ENCODE results near the gene CXCR2. TPM values are rescaled to one million over a fixed set of nuclear protein-coding genes. Genes with fewer than 3 reads are reported as not detected.

The CXCR2 gene
- total and polyA plus RNA-seq, 2 of the 8 experiments (the other 6 are each of a cell fraction or from before 2014, with no cell fraction given) = 1.4 to 1.6 TPM

DNA sequence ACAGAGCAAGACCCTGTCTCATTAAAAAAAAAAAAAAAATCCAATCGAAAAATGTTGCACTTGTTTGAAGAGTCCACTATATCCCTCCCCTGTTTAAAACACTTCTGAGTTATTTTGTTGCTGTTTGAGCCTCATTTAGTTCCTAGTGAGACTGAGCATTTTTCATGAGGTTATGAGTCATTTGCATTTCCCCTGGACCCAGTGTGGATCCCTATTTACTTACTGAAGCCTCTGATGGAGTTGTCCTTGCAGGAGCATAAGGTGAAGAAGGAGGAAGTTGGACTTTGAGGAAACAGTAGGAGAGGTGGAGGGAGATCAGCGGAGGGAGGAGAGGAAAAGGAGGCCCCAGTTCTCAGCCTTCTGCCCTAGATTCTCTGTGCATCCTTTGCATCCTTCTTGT is 35.8 kb downstream of the CXCR2 start (continued):
- TF ChIP-seq, protein P1, sequence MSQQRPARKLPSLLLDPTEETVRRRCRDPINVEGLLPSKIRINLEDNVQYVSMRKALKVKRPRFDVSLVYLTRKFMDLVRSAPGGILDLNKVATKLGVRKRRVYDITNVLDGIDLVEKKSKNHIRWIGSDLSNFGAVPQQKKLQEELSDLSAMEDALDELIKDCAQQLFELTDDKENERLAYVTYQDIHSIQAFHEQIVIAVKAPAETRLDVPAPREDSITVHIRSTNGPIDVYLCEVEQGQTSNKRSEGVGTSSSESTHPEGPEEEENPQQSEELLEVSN (IDR thresholded peaks at IDR 0.05) = no peak
- TF ChIP-seq BRCA1 (IDR thresholded peaks at IDR 0.05; ENCODE audit: low read depth, low read length) (no peak), SIN3A (conservative IDR thresholded peaks at IDR 0.05 in 1 of 2, IDR thresholded peaks at IDR 0.05 in 1 of 2; ENCODE audit: low read depth in 1 of 2, low read length in 2 of 2) (no peak), ASH2L (IDR thresholded peaks at IDR 0.05; ENCODE audit: low read length) (no peak), SIX5 (IDR thresholded peaks at IDR 0.05; ENCODE audit: low read depth, low read length) (no peak)
- TF ChIP-seq, protein P2, sequence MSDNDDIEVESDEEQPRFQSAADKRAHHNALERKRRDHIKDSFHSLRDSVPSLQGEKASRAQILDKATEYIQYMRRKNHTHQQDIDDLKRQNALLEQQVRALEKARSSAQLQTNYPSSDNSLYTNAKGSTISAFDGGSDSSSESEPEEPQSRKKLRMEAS (IDR thresholded peaks at IDR 0.05) = no peak
